Panc1 (cell line): ENCODE data around the gene MZB1. TPM values are rescaled to one million over a fixed set of nuclear protein-coding genes. Genes with fewer than 3 reads are reported as not detected.

ENCODE experiments used
- ATAC-seq: fragments of 200-7000 bp; cut with Tn5 transposase; 2 replicates; pipeline ENCODE4 v1.9.1; 2020; ENCODE audit warnings: mild to moderate bottlenecking, moderate library complexity
- BruUV-seq: library from RNA; stranded (reverse); fragments of 400-500 nt; replicated peaks from 2 replicates; lab custom pipeline; 2021; lab: Mats Ljungman, UMichigan
- CTCF ChIA-PET: fragments of 300-600 bp; sonication (Branson Sonifier 250); formaldehyde crosslinking; loops from one replicate; lab custom pipeline; 2022; ENCODE audit warnings: antibody characterized with exemption; lab: Charles Lee
- POLR2A ChIA-PET: fragments of 300-600 bp; sonication (Branson Sonifier 250); formaldehyde crosslinking; loops from one replicate; lab custom pipeline; 2022; ENCODE audit warnings: antibody characterized with exemption; lab: Charles Lee
- DNase-seq: peaks from one replicate; pipeline ENCODE4 v3.0.0-alpha.2; 2010; ENCODE audit warnings: low read depth, low spot score
- H3K27ac ChIP-seq: 2 replicates; pipeline ENCODE4 v1.5.1; 2011; ENCODE audit warnings: mild to moderate bottlenecking, low read length, inconsistent platforms
- H3K27me3 ChIP-seq: fragments of 200-500 bp; sonication (Bioruptor generic); 2 replicates; pipeline ENCODE4 v1.6.0; 2014; ENCODE audit warnings: low read length, inconsistent platforms; ENCODE audit not compliant: control insufficient read depth, insufficient read depth
- H3K36me3 ChIP-seq: fragments of 200-500 bp; sonication (Bioruptor generic); 2 replicates; pipeline ENCODE4 v1.5.1; 2014; ENCODE audit warnings: inconsistent platforms, mild to moderate bottlenecking, low read length, moderate library complexity; ENCODE audit not compliant: control insufficient read depth, insufficient read depth
- H3K4me1 ChIP-seq: 2 replicates; pipeline ENCODE4 v1.5.1; 2011; ENCODE audit warnings: inconsistent platforms, mild to moderate bottlenecking, low read length, moderate library complexity; ENCODE audit not compliant: control insufficient read depth, insufficient read depth
- H3K4me3 ChIP-seq, 2 experiments: 2 replicates each; pipeline ENCODE4 v1.5.1; 2011 to 2012; ENCODE audit warnings: low read depth in 2 of 2, low read length in 2 of 2, mild to moderate bottlenecking in 2 of 2, inconsistent platforms in 1 of 2, moderate library complexity in 1 of 2
- H3K9me3 ChIP-seq: fragments of 200-500 bp; sonication (Bioruptor generic); 2 replicates; pipeline ENCODE4 v1.5.1; 2014; ENCODE audit warnings: low read depth, mild to moderate bottlenecking, inconsistent platforms, low read length, moderate library complexity; ENCODE audit not compliant: control insufficient read depth, insufficient read depth
- POLR2AphosphoS5 ChIP-seq: IDR thresholded peaks from 2 replicates; pipeline ENCODE4 v1.6.1; 2012; ENCODE audit warnings: mild to moderate bottlenecking, low read depth, low read length, moderate library complexity
- SIN3A ChIP-seq: IDR thresholded peaks from 2 replicates; pipeline ENCODE4 v1.6.1; 2012; ENCODE audit warnings: low read depth, mild to moderate bottlenecking, low read length, moderate library complexity, borderline replicate concordance; ENCODE audit not compliant: insufficient read depth
- TCF7L2 ChIP-seq: IDR thresholded peaks from 2 replicates; pipeline ENCODE4 v1.6.1; 2011; ENCODE audit warnings: mild to moderate bottlenecking, low read depth, low read length, inconsistent platforms
- in situ Hi-C: cut with HindIII; loops from 2 replicates; pipeline ENCODE4 v1.10.0; 2016; ENCODE audit warnings: low sequenced_read_pairs, low pct_unique_long_range_greater_than_20kb
- intact Hi-C: fragments of 100-400 bp; cut with micrococcal nuclease; formaldehyde crosslinking; loops from one replicate; pipeline ENCODE4 v1.10.0; 2022; ENCODE audit not compliant: unreplicated experiment
- total RNA-seq: library from RNA; stranded (reverse); gene quantifications from one replicate; pipeline ENCODE4 v1.2.1, GENCODE V29; 2021; ENCODE audit not compliant: unreplicated experiment
- TF ChIP-seq, protein P1 (sequence below): fragments of 450-650 bp; IDR thresholded peaks from 2 replicates; pipeline ENCODE4 v1.5.1; 2017; ENCODE audit warnings: mild to moderate bottlenecking
- TF ChIP-seq, protein P2 (sequence below), 2 experiments: IDR thresholded peaks; 2 replicates each; pipeline ENCODE4 v1.6.1; 2011 to 2012; ENCODE audit warnings: low read depth in 2 of 2, control low read depth in 1 of 2, low read length in 1 of 2, mild to moderate bottlenecking in 1 of 2, moderate library complexity in 1 of 2; ENCODE audit not compliant: insufficient read depth in 1 of 2

The MZB1 gene
- total RNA-seq, 1 experiment from 2014 or later = 0.49 TPM

- Histone ChIP-seq H3K9me3 (no peaks in the 10 kb centered on the region), H3K4me1 (peaks cover 12% of the 10 kb centered on the region), H3K4me3 (no peak overlapping the region), H3K27ac (no peak overlapping the region), H3K27me3 (no peaks in the 10 kb centered on the region), H3K36me3 (peaks cover 3% of the 10 kb centered on the region; the same call in 1 of the 2 replicates)
- in situ Hi-C loops (no loop called here), intact Hi-C loops (no loop called here)
- BruUV-seq = no TSS peak
- ATAC-seq = no peak
- ChIA-PET CTCF (no interaction called here), POLR2A (interaction anchor here (0.6 kb wide), 1 partner anchor 14 kb away, joined by 10 read pairs; no protein-coding TSS in a partner anchor)
- no peak for TF ChIP-seq SIN3A
- no peak for DNase-seq
Observed at GRCh38 chr5:139344177-139344576, 45.5 kb downstream of the MZB1 start.

- ATAC-seq (no peak), DNase-seq (no peak)
- Histone ChIP-seq H3K27me3 (no peaks in the 10 kb centered on the region), H3K4me3 (peak overlapping the region; percentile 82 to 98; a peak in 3 of 4 replicates), H3K9me3 (no peaks in the 10 kb centered on the region), H3K36me3 (peaks cover 3% of the 10 kb centered on the region; the same call in 1 of the 2 replicates), H3K27ac (peak overlapping the region; percentile 98; the same call in 1 of the 2 replicates), H3K4me1 (peaks cover 12% of the 10 kb centered on the region)
- intact Hi-C loops = no loop called here
- CTCF ChIA-PET = no interaction called here
- BruUV-seq = TSS peak; percentile 62
- POLR2A ChIA-PET = interaction anchor here (0.6 kb wide), 1 partner anchor 15 kb away, joined by 10 read pairs; no protein-coding TSS in a partner anchor
- in situ Hi-C loops = no loop called here
- TF ChIP-seq POLR2AphosphoS5 = no peak
- TF ChIP-seq SIN3A = no peak
- TF ChIP-seq TCF7L2 = no peak
- TF ChIP-seq, protein P1, sequence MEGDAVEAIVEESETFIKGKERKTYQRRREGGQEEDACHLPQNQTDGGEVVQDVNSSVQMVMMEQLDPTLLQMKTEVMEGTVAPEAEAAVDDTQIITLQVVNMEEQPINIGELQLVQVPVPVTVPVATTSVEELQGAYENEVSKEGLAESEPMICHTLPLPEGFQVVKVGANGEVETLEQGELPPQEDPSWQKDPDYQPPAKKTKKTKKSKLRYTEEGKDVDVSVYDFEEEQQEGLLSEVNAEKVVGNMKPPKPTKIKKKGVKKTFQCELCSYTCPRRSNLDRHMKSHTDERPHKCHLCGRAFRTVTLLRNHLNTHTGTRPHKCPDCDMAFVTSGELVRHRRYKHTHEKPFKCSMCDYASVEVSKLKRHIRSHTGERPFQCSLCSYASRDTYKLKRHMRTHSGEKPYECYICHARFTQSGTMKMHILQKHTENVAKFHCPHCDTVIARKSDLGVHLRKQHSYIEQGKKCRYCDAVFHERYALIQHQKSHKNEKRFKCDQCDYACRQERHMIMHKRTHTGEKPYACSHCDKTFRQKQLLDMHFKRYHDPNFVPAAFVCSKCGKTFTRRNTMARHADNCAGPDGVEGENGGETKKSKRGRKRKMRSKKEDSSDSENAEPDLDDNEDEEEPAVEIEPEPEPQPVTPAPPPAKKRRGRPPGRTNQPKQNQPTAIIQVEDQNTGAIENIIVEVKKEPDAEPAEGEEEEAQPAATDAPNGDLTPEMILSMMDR = no peak
- TF ChIP-seq, protein P2, sequence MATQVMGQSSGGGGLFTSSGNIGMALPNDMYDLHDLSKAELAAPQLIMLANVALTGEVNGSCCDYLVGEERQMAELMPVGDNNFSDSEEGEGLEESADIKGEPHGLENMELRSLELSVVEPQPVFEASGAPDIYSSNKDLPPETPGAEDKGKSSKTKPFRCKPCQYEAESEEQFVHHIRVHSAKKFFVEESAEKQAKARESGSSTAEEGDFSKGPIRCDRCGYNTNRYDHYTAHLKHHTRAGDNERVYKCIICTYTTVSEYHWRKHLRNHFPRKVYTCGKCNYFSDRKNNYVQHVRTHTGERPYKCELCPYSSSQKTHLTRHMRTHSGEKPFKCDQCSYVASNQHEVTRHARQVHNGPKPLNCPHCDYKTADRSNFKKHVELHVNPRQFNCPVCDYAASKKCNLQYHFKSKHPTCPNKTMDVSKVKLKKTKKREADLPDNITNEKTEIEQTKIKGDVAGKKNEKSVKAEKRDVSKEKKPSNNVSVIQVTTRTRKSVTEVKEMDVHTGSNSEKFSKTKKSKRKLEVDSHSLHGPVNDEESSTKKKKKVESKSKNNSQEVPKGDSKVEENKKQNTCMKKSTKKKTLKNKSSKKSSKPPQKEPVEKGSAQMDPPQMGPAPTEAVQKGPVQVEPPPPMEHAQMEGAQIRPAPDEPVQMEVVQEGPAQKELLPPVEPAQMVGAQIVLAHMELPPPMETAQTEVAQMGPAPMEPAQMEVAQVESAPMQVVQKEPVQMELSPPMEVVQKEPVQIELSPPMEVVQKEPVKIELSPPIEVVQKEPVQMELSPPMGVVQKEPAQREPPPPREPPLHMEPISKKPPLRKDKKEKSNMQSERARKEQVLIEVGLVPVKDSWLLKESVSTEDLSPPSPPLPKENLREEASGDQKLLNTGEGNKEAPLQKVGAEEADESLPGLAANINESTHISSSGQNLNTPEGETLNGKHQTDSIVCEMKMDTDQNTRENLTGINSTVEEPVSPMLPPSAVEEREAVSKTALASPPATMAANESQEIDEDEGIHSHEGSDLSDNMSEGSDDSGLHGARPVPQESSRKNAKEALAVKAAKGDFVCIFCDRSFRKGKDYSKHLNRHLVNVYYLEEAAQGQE (IDR thresholded peaks at IDR 0.05; ENCODE audit: insufficient read depth in 1 of 2, low read depth in 2 of 2, low read length in 1 of 2) = no peak
Observed at GRCh38 chr5:139343476-139343875, 46.2 kb downstream of the MZB1 start.

GRCh38 chr5:139342423-139342723, 47.3 kb downstream of the MZB1 start:
- POLR2A ChIA-PET = interaction anchor here (0.6 to 1.3 kb wide), 13 partner anchors 8 to 881 kb away, joined by 3 to 11 read pairs (median 4); partner anchors contain the start of genes MATR3 and SIL1
- peak overlapping the region; percentile 98 for H3K27ac ChIP-seq
- in situ Hi-C loops = no loop called here
- no peak for TF ChIP-seq SIN3A
- no peaks in the 10 kb centered on the region for H3K9me3 ChIP-seq
- H3K4me1 ChIP-seq = peaks cover 12% of the 10 kb centered on the region
- DNase-seq (no peak), ATAC-seq (no peak)
- no TSS peak for BruUV-seq
- intact Hi-C loops = no loop called here
- CTCF ChIA-PET = no interaction called here
- no peaks in the 10 kb centered on the region for H3K27me3 ChIP-seq
- H3K36me3 ChIP-seq = peaks cover 3% of the 10 kb centered on the region; the same call in 1 of the 2 replicates
- H3K4me3 ChIP-seq = peak overlapping the region; percentile 82 to 98
